22Rv1 (cell line): ENCODE results near the gene TMEM171.

Experiments
- CTCF ChIP-seq: fragments of 450-650 bp; IDR thresholded peaks from 2 replicates; pipeline ENCODE4 v1.5.1; 2017; ENCODE audit warnings: mild to moderate bottlenecking
- ZFX ChIP-seq: fragments of 450-650 bp; IDR thresholded peaks from 2 replicates; pipeline ENCODE4 v1.6.1; 2017; ENCODE audit warnings: antibody characterized with exemption, borderline replicate concordance

- TF ChIP-seq CTCF, result no peak
- TF ChIP-seq ZFX, result no peak
Observed at GRCh38 chr5:73142035-73142434, 21.7 kb downstream of the TMEM171 start.
